Spleen (tissue), 11 donors: ENCODE measurements around the gene TRIM7. TPM values are rescaled to one million over a fixed set of nuclear protein-coding genes. Genes with fewer than 3 reads are reported as not detected.
A peak's percentile ranks its signal among the peaks of the same experiment; 100 is the strongest.

ENCODE experiments used
- DNase-seq: peaks from one replicate; pipeline ENCODE4 v3.0.0-alpha.2; 2020
- H3K27ac ChIP-seq, 8 donors: fragments of 200-600 bp; sonication (generic) in 7 of 8; 1 replicate in 4 of 8; 2 replicates in 4 of 8; pipeline versions ENCODE4 v1.5.0 to v1.8.0; 2016 to 2021; ENCODE audit warnings: inconsistent platforms in 4 of 8, mild to moderate bottlenecking in 4 of 8, moderate library complexity in 1 of 8
- H3K27me3 ChIP-seq, 7 donors: fragments of 200-600 bp; sonication (generic) in 6 of 7; replicated peaks in 1 of 7; 1 replicate in 4 of 7; 2 replicates in 3 of 7; pipeline versions ENCODE4 v1.5.0 to v1.8.0; 2016 to 2021; ENCODE audit warnings: inconsistent platforms in 3 of 7, mild to moderate bottlenecking in 1 of 7
- H3K36me3 ChIP-seq, 6 donors: fragments of 200-600 bp; sonication (generic) in 5 of 6; 1 replicate in 4 of 6; 2 replicates in 2 of 6; pipeline versions ENCODE4 v1.5.0 to v1.8.0; 2016 to 2021; ENCODE audit warnings: inconsistent platforms in 2 of 6
- H3K4me1 ChIP-seq, 6 donors: fragments of 200-600 bp; sonication (generic) in 5 of 6; 1 replicate in 3 of 6; 2 replicates in 3 of 6; pipeline versions ENCODE4 v1.5.0 to v1.8.0; 2016 to 2021; ENCODE audit warnings: inconsistent platforms in 3 of 6
- H3K4me3 ChIP-seq, 8 donors: fragments of 200-600 bp; sonication (generic) in 7 of 8; 1 replicate in 4 of 8; 2 replicates in 4 of 8; pipeline versions ENCODE4 v1.5.0 to v1.8.0; 2016 to 2021; ENCODE audit warnings: inconsistent platforms in 4 of 8, mild to moderate bottlenecking in 4 of 8, moderate library complexity in 2 of 8
- H3K9me3 ChIP-seq, 8 donors: fragments of 200-600 bp; sonication (generic) in 7 of 8; 1 replicate in 4 of 8; 2 replicates in 4 of 8; pipeline versions ENCODE4 v1.5.0 to v1.8.0; 2016 to 2021; ENCODE audit warnings: inconsistent platforms in 4 of 8
- CTCF ChIP-seq, 11 experiments: fragments of 200-600 bp in 7 of 11; fragments of 450-650 bp in 4 of 11; sonication (generic) in 4 of 11; IDR thresholded peaks in 8 of 11; conservative IDR thresholded peaks in 3 of 11; 1 replicate in 7 of 11; 2 replicates in 4 of 11; pipeline versions ENCODE4 v1.4.0 to v1.8.0; 2016 to 2021; ENCODE audit warnings: antibody characterized with exemption in 11 of 11, inconsistent platforms in 4 of 11, mild to moderate bottlenecking in 1 of 11
- POLR2A ChIP-seq, 3 donors: fragments of 450-650 bp; IDR thresholded peaks; one replicate each; pipeline ENCODE4 v1.5.1; 2017; ENCODE audit warnings: antibody characterized with exemption in 3 of 3, mild to moderate bottlenecking in 1 of 3
- POLR2AphosphoS5 ChIP-seq, 3 donors: sonication (generic); formaldehyde crosslinking; IDR thresholded peaks; one replicate each; pipeline ENCODE4 v1.5.1; 2017; ENCODE audit warnings: antibody characterized with exemption in 3 of 3
- WGBS, 5 donors: extraction: QIAGEN DNeasy Blood & Tissue Kit in 3 of 5; methylation state at CpG; one replicate each; pipeline versions ENCODE4 v1.1.5 to v1.1.7; 2013 to 2018; 5-methylcytosine and 5-hydroxymethylcytosine counted together
- intact Hi-C: fragments of 100-400 bp; cut with DNase I; formaldehyde crosslinking; loops from one replicate; pipeline ENCODE4 v1.15.0; 2023; ENCODE audit warnings: low total_unique reads
- polyA plus RNA-seq, 3 donors: library from polyadenylated mRNA; stranded (reverse); fragments of 200-250 nt; gene quantifications; one replicate each; pipeline ENCODE4 v1.2.1, GENCODE V29; 2013
- total RNA-seq, 7 donors: library from RNA; depleted of rRNA in 3 of 7; stranded (reverse); fragments of >200 nt in 3 of 7; fragmentation: NEBNext Ultra II Directional in 4 of 7; extraction: Animal tissue kit (Norgen Biotek cat#: 25700) in 4 of 7; gene quantifications; one replicate each; pipeline versions ENCODE4 v1.1.0 to v1.2.1, GENCODE V29; 2016 to 2021
- donor health status: healthy with polysubstance abuse.
- donor health status: DM: no; HTN: no; CAD: no; lungs with moderate emphysema.
- donor health status: DM: no; HTN: no; CAD: no.
- donor health status: Bipolar disorder and iron deficiency.
- donor health status: healthy.
- donor health status: DM: no; HTN: no; CAD: no.
- donor health status: DM: yes; HTN: yes; CAD: no.

The TRIM7 gene
- total and polyA plus RNA-seq, 10 donors = 0.81 to 3.9 (median 1.3) TPM

GRCh38 chr5:181203093-181203711, 1.8 kb downstream of the TRIM7 start:
- intact Hi-C loops = no loop called here
- Histone ChIP-seq H3K27ac (peak overlapping the region in 2 of 8 donors; percentile 59 to 71), H3K36me3 (no peaks in the 10 kb centered on the region), H3K27me3 (peaks cover 0 to 40% (median 11%) of the 10 kb centered on the region in 7 donors), H3K9me3 (peaks cover 0 to 2% (median 0%) of the 10 kb centered on the region in 8 donors), H3K4me1 (peaks cover 17 to 64% (median 48%) of the 10 kb centered on the region in 6 donors), H3K4me3 (peak overlapping the region in 2 of 8 donors; percentile 65)
- 57 to 71% (median 64%) methylated on average over 11 of the region's 11 CpGs for WGBS, 5 donors
- DNase-seq = peak; percentile 50
- TF ChIP-seq CTCF (IDR thresholded peaks at IDR 0.05 in 8 of 11, conservative IDR thresholded peaks at IDR 0.05 in 3 of 11) = no peak
- TF ChIP-seq POLR2A (IDR thresholded peaks at IDR 0.05) = no peak
- no peak for TF ChIP-seq POLR2AphosphoS5 (IDR thresholded peaks at IDR 0.05)

GRCh38 chr5:181200816-181201215, 4.2 kb downstream of the TRIM7 start:
- Histone ChIP-seq H3K4me1 (peaks cover 10 to 40% (median 28%) of the 10 kb centered on the region in 6 donors), H3K9me3 (no peaks in the 10 kb centered on the region), H3K36me3 (no peaks in the 10 kb centered on the region), H3K4me3 (no peak overlapping the region), H3K27ac (no peak overlapping the region), H3K27me3 (peaks cover 0 to 26% (median 11%) of the 10 kb centered on the region in 7 donors)
- DNase-seq = peak; percentile 14
- no peak for TF ChIP-seq CTCF (IDR thresholded peaks at IDR 0.05 in 8 of 11, conservative IDR thresholded peaks at IDR 0.05 in 3 of 11)
- TF ChIP-seq POLR2AphosphoS5 (IDR thresholded peaks at IDR 0.05) = no peak
- no peak for TF ChIP-seq POLR2A (IDR thresholded peaks at IDR 0.05)
- intact Hi-C loops = no loop called here
- 57 to 71% (median 64%) methylated on average over 4 of the region's 4 CpGs for WGBS, 5 donors

GRCh38 chr5:181199881-181200638, 4.9 kb downstream of the TRIM7 start:
- intact Hi-C loops = no loop called here
- no peaks in the 10 kb centered on the region for H3K36me3 ChIP-seq
- peak; percentile 57 for DNase-seq
- H3K4me1 ChIP-seq = peaks cover 6 to 33% (median 20%) of the 10 kb centered on the region in 6 donors
- H3K4me3 ChIP-seq = no peak overlapping the region
- TF ChIP-seq POLR2A (IDR thresholded peaks at IDR 0.05) (no peak), CTCF (IDR thresholded peaks at IDR 0.05 in 8 of 11, conservative IDR thresholded peaks at IDR 0.05 in 3 of 11) (no peak), POLR2AphosphoS5 (IDR thresholded peaks at IDR 0.05) (no peak)
- H3K27ac ChIP-seq = no peak overlapping the region
- H3K27me3 ChIP-seq = peaks cover 0 to 22% (median 7%) of the 10 kb centered on the region in 7 donors
- no peaks in the 10 kb centered on the region for H3K9me3 ChIP-seq
- 78 to 86% (median 80%) methylated on average over 8 to 12 of the region's 12 CpGs for WGBS, 5 donors
